Inflammatory macrophage (primary cell): ENCODE results near the gene PILRA.
"Not testable (repeated sequence)": the region's sequence is repeated elsewhere in the genome, so short reads cannot be mapped to it uniquely, and the experiment has no call there.

Experiments
- DNase-seq, 2 donors: peaks; one replicate each; pipeline ENCODE4 v3.0.0-alpha.2; 2020 to 2022

PILRA gene

GRCh38 chr7:100435401-100436304, 62.4 kb downstream of the PILRA start:
- DNase-seq: peak; percentile 25 to 28

- DNase-seq: no peak
These were observed 64.1 kb downstream of the PILRA start for GRCh38 chr7:100437150-100438100.

GRCh38 chr7:100438172-100438571, 64.9 kb downstream of the PILRA start:
- no peak for DNase-seq

- not testable (repeated sequence) for DNase-seq
These were observed 65.4 kb downstream of the PILRA start for GRCh38 chr7:100438731-100439130.

GRCh38 chr7:100439244-100439643, 66.0 kb downstream of the PILRA start:
- DNase-seq: not testable (repeated sequence)

- DNase-seq: no peak
These were observed 68.6 kb downstream of the PILRA start for GRCh38 chr7:100441641-100442535.

- DNase-seq: no peak
These were observed 70.0 kb downstream of the PILRA start for GRCh38 chr7:100443096-100443840.

- DNase-seq: peak; percentile 74 to 76
These were observed 71.3 kb downstream of the PILRA start for GRCh38 chr7:100444311-100445278.

GRCh38 chr7:100446040-100446439, 72.8 kb downstream of the PILRA start:
- no peak for DNase-seq

GRCh38 chr7:100447363-100447762, 74.1 kb downstream of the PILRA start:
- DNase-seq: not testable (repeated sequence)

GRCh38 chr7:100449190-100449795, 76.0 kb downstream of the PILRA start:
- no peak for DNase-seq
